Fibroblast of pulmonary artery (primary cell): ENCODE data around the gene CARNS1.

ENCODE experiments used
- DNase-seq: peaks from one replicate; pipeline ENCODE4 v3.0.0-alpha.2; 2010; ENCODE audit warnings: low read depth
- H3K4me3 ChIP-seq: replicated peaks from 2 replicates; pipeline ENCODE4 v1.5.1; 2011; ENCODE audit warnings: low read depth, mild to moderate bottlenecking, control low read depth, low read length, moderate library complexity
- CTCF ChIP-seq: IDR thresholded peaks from 2 replicates; pipeline ENCODE4 v1.5.1; 2011; ENCODE audit warnings: mild to moderate bottlenecking, control low read depth, low read length, inconsistent platforms; ENCODE audit errors: missing control alignments

CARNS1 gene

GRCh38 chr11:67392183-67392715 lies 23.2 kb upstream of the CARNS1 start:
- TF ChIP-seq CTCF, result no peak
- DNase-seq, result no peak
- H3K4me3 ChIP-seq, result peak overlapping the region; percentile 92

- TF ChIP-seq CTCF, result no peak
- no peak for DNase-seq
- H3K4me3 ChIP-seq, result no peak overlapping the region
These were observed 22.0 kb upstream of the CARNS1 start for GRCh38 chr11:67393437-67393836.

DNA sequence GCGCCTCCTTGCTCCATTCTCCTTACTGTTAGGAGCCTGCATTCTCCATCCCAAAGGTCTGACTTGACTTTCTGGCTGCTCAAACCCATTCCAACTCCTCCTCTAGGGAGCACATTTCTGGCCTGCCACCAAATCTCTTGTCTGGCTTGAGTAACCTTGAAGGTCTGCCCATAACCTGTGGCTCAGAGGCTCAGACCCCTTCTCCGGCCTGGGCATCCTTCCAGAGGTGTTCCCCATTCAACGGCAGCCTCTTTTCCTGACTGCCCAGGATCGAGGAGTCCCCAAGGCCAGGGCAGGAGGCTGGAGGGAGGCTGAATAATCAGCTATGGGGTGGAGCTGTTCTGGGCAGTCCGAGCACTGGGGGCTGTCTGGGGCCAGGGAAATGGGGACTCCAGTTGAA lies 21.5 kb upstream of the CARNS1 start:
- no peak for DNase-seq
- no peak for TF ChIP-seq CTCF
- no peak overlapping the region for H3K4me3 ChIP-seq

DNA sequence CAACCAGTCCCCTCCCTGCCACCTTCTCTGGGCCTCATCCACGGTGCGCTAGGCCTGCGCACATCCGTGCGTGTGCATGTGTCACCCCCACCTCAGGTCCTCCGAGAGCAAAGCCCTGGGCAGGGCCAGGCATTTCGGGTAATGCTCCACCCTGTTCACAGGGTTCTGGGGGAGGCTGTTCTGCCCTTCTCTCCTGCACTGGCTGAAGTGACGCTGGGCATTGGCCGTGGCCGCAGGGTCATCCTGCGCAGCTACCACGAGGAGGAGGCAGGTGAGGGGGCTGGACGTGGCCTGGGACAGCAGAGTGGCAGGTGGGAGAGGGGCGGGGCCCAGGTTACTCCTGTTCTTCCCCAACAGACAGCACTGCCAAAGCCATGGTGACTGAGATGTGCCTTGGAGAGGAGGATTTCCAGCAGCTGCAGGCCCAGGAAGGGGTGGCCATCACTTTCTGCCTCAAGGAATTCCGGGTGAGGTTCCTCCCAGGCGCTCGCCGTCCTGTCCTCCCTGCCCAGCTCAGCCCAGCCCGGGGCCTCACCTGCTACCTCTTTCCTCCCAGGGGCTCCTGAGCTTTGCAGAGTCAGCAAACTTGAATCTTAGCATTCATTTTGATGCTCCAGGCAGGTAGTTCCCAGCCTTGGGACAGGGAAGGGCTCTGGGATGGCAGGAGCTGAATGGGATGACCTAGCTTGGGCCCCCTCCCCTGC lies 19.8 kb upstream of the CARNS1 start:
- DNase-seq, result no peak
- no peak for TF ChIP-seq CTCF
- no peak overlapping the region for H3K4me3 ChIP-seq

DNA sequence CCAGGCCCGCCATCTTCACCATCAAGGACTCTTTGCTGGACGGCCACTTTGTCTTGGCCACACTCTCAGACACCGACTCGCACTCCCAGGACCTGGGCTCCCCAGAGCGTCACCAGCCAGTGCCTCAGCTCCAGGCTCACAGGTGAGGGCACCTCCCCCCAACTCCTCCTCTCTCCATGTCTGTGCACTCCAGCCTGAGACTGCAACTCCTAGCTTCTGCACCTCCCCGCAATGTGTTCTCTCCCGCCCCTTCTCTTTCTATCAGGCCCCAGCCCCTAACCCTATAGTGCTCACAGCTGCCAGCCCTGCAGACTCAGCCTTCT lies 19.3 kb upstream of the CARNS1 start:
- no peak overlapping the region for H3K4me3 ChIP-seq
- DNase-seq, result no peak
- no peak for TF ChIP-seq CTCF

DNA sequence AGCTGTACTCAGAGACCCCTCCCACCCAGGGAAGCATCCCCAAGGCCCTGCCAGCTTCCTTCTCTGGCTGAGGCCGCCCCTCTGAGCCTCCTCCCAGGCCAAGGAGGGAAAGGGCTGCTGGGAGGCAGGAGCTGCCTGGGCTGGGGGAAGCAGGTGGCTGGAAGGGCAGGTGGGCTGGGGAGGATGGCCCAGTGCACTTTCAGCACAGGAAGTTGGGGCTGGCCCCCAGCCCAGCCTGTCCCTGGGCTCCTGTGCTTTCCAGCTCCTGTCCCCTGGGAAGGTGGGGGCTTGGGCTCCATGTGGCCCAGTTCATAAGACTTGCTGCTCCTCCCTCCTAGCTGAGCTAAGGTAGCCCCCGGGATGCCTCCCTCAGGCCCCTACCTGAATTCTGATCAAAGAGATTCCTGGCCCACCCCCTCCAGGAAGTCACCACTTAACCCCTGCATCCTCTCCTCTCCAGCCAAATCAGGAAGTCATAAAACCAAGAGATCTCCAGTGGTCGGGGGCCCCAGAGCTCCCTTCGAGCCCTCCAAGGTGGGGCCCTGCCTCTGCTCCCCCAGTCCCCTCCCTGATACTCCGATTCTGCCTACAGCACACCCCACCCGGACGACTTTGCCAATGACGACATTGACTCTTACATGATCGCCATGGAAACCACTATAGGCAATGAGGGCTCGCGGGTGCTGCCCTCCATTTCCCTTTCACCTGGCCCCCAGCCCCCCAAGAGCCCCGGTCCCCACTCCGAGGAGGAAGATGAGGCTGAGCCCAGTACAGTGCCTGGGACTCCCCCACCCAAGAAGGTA lies 18.7 kb upstream of the CARNS1 start:
- H3K4me3 ChIP-seq, result no peak overlapping the region
- TF ChIP-seq CTCF, result no peak

More for the DNA sequence above, 18.7 kb upstream of the CARNS1 start:
- DNase-seq, result no peak
